ENCODE results near the gene OR2L2.

Gene OR2L2

GRCh38 chr1:247998811-247999210 is 31.1 kb upstream of the OR2L2 start:
- TF ChIP-seq RARB (CRISPR knock-in tag; IDR thresholded peaks at IDR 0.05) (no peak), ZNF565 (CRISPR knock-in tag; conservative IDR thresholded peaks at IDR 0.05; ENCODE audit: low read depth) (no peak), PPARA (CRISPR knock-in tag; IDR thresholded peaks at IDR 0.05; ENCODE audit: borderline replicate concordance) (no peak), ZFP3 (CRISPR knock-in tag; IDR thresholded peaks at IDR 0.05) (no peak)

GRCh38 chr1:248000169-248000568 is 29.7 kb upstream of the OR2L2 start:
- TF ChIP-seq CSRNP3 (CRISPR knock-in tag; IDR thresholded peaks at IDR 0.05) (no peak), TSHZ2 (CRISPR knock-in tag; IDR thresholded peaks at IDR 0.05) (no peak), GLIS3 (CRISPR knock-in tag; IDR thresholded peaks at IDR 0.05) (no peak), RARB (CRISPR knock-in tag; IDR thresholded peaks at IDR 0.05) (no peak), CREB5 (CRISPR knock-in tag; IDR thresholded peaks at IDR 0.05; ENCODE audit: low read depth) (no peak), ARNTL (CRISPR knock-in tag; IDR thresholded peaks at IDR 0.05; ENCODE audit: borderline replicate concordance, low read depth) (no peak), ZFP30 (CRISPR knock-in tag; IDR thresholded peaks at IDR 0.05) (no peak), OSR1 (CRISPR knock-in tag; IDR thresholded peaks at IDR 0.05) (no peak), TOX (CRISPR knock-in tag; IDR thresholded peaks at IDR 0.05; ENCODE audit: borderline replicate concordance) (no peak), SNAI2 (CRISPR knock-in tag; IDR thresholded peaks at IDR 0.05) (no peak), ZC3H10 (CRISPR knock-in tag; IDR thresholded peaks at IDR 0.05) (no peak), ZNF565 (CRISPR knock-in tag; conservative IDR thresholded peaks at IDR 0.05; ENCODE audit: low read depth) (no peak), BACH2 (CRISPR knock-in tag; IDR thresholded peaks at IDR 0.05; ENCODE audit: borderline replicate concordance) (no peak), ESRRG (CRISPR knock-in tag; IDR thresholded peaks at IDR 0.05) (no peak), CSDC2 (CRISPR knock-in tag; IDR thresholded peaks at IDR 0.05) (no peak), ISL1 (CRISPR knock-in tag; IDR thresholded peaks at IDR 0.05) (no peak), POU6F1 (CRISPR knock-in tag; IDR thresholded peaks at IDR 0.05; ENCODE audit: borderline replicate concordance, low read depth) (no peak), TCF4 (CRISPR knock-in tag; IDR thresholded peaks at IDR 0.05; ENCODE audit: borderline replicate concordance) (no peak), PPARA (CRISPR knock-in tag; IDR thresholded peaks at IDR 0.05; ENCODE audit: borderline replicate concordance) (no peak), ZFP3 (CRISPR knock-in tag; IDR thresholded peaks at IDR 0.05) (no peak)
- no peak for ATAC-seq

More at GRCh38 chr1:247998811-247999210, 31.1 kb upstream of the OR2L2 start:
- ATAC-seq, result no peak

GRCh38 chr1:248007778-248008177 is 22.1 kb upstream of the OR2L2 start:
- no peak for TF ChIP-seq ZNF70 (CRISPR knock-in tag; IDR thresholded peaks at IDR 0.05)
- peak; percentile 51; the same call in 1 of the 2 replicates for TF ChIP-seq BACH2 (CRISPR knock-in tag; IDR thresholded peaks at IDR 0.05; ENCODE audit: borderline replicate concordance)
- no peak for TF ChIP-seq POU6F1 (CRISPR knock-in tag; IDR thresholded peaks at IDR 0.05; ENCODE audit: borderline replicate concordance, low read depth)
- TF ChIP-seq TCF4 (CRISPR knock-in tag; IDR thresholded peaks at IDR 0.05; ENCODE audit: borderline replicate concordance), result no peak
- no peak for TF ChIP-seq ARNTL (CRISPR knock-in tag; IDR thresholded peaks at IDR 0.05; ENCODE audit: borderline replicate concordance, low read depth)
- TF ChIP-seq ZC3H10 (CRISPR knock-in tag; IDR thresholded peaks at IDR 0.05), result no peak
- no peak for ATAC-seq

Data from SK-N-SH treated with all-trans-retinoic acid at 6 μM for 48 hours (cell line).